Activated CD4-positive, alpha-beta T cell treated with anti-CD3 and anti-CD28 coated beads, Interleukin-2, amount 10 ng/mL, durations not matched to agents 24 days and 14 days (primary cell): Measurements from ENCODE around the gene ASPDH. TPM values are rescaled to one million over a fixed set of nuclear protein-coding genes. Genes with fewer than 3 reads are reported as not detected.

ENCODE experiments used
- DNase-seq: peaks from one replicate; pipeline ENCODE4 v3.0.0; 2022
- H3K27ac Mint-ChIP-seq: one replicate; pipeline ENCODE4 v1.8.0; 2022; ENCODE audit warnings: mild to moderate bottlenecking, mixed read lengths
- H3K27me3 Mint-ChIP-seq: one replicate; pipeline ENCODE4 v1.8.0; 2022; ENCODE audit warnings: mixed read lengths
- H3K36me3 Mint-ChIP-seq: one replicate; pipeline ENCODE4 v1.8.0; 2022; ENCODE audit warnings: low read depth, mild to moderate bottlenecking, mixed read lengths
- H3K4me1 Mint-ChIP-seq: one replicate; pipeline ENCODE4 v1.8.0; 2021; ENCODE audit warnings: mixed read lengths
- H3K4me3 Mint-ChIP-seq: one replicate; pipeline ENCODE4 v1.8.0; 2022; ENCODE audit warnings: mild to moderate bottlenecking, moderate library complexity, mixed read lengths
- H3K9me3 Mint-ChIP-seq: one replicate; pipeline ENCODE4 v1.8.0; 2021; ENCODE audit warnings: mixed read lengths
- intact Hi-C: fragments of 100-400 bp; cut with micrococcal nuclease; formaldehyde crosslinking; loops from one replicate; pipeline ENCODE4 v1.15.1; 2023
- total RNA-seq: library from RNA; stranded (reverse); gene quantifications from 2 replicates; pipeline ENCODE4 v1.2.3, GENCODE V29; 2022

ASPDH gene
- total RNA-seq, 1 donor from 2014 or later = not detected

- Mint-ChIP-seq H3K27me3 (no peaks in the 10 kb centered on the region), H3K4me1 (no peaks in the 10 kb centered on the region), H3K36me3 (peaks cover 4% of the 10 kb centered on the region), H3K4me3 (no peak overlapping the region), H3K9me3 (no peaks in the 10 kb centered on the region), H3K27ac (no peak overlapping the region)
- DNase-seq = no peak
- intact Hi-C loops = no loop called here
These were observed 11.9 kb downstream of the ASPDH start for GRCh38 chr19:50501568-50502475.

DNA sequence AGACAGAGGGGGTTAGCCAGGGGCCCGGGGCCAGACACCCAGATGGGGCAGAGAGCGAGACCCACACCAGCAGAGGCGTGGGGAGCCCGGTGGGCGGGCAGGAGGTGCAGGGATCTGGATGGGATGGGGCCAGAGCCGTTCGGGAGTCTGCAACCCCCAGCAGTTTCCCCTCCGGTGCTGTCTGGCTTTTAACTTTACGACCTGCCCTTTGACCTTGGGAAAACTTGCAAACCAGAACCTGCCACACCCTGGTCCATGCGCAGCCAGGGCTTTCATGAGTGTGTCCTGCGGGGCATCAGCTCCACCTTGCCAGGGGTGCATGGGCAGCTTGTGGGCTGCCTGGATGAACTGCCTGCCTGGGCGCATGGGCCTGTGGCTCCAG lies 12.5 kb downstream of the ASPDH start:
- intact Hi-C loops = no loop called here
- no peaks in the 10 kb centered on the region for H3K9me3 Mint-ChIP-seq

GRCh38 chr19:50500753-50501151 lies 13.0 kb downstream of the ASPDH start:
- DNase-seq = peak; percentile 54
- no peaks in the 10 kb centered on the region for H3K4me1 Mint-ChIP-seq
- H3K9me3 Mint-ChIP-seq = no peaks in the 10 kb centered on the region
- no peaks in the 10 kb centered on the region for H3K27me3 Mint-ChIP-seq
- H3K4me3 Mint-ChIP-seq = no peak overlapping the region
- H3K27ac Mint-ChIP-seq = no peak overlapping the region
- peaks cover 4% of the 10 kb centered on the region for H3K36me3 Mint-ChIP-seq
- intact Hi-C loops = no loop called here

More for the DNA sequence above, 12.5 kb downstream of the ASPDH start:
- Mint-ChIP-seq H3K4me1 (no peaks in the 10 kb centered on the region), H3K27ac (no peak overlapping the region), H3K36me3 (peaks cover 4% of the 10 kb centered on the region), H3K27me3 (no peaks in the 10 kb centered on the region), H3K4me3 (no peak overlapping the region)
- DNase-seq = peak; percentile 57

DNA sequence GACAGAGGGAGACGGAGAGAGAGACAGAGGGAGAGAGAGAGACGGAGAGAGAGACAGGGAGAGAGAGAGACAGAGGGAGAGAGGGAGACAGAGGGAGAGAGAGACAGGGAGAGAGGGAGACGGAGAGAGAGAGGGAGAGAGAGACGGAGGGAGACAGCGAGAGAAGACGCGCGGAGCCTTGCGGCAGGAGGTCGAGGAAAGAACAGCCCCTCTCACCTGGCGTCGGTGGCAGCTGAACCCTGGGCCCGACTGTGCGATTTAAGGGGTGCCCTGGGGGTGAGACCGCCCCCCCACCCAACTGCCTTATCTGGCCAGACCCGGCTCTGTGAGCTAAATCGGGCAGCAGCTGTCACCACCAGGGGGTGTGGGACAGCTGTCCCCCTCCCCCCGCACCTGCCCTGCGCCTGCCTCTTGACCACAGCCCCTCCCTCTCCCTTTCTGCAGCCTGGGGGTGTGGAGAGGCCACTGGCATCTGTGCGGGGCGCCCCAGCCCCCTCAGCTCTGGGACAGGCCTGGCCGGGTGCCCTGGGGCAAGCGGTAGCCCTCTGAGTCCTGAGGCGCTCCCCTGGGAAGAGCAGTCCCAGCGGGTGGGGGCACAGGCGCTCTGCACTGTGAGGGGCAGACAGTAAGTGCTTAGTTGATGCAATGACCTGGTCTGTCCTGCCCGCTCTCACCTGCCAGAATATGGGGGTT lies 13.5 kb downstream of the ASPDH start:
- peaks cover 2% of the 10 kb centered on the region for H3K36me3 Mint-ChIP-seq
- no peak overlapping the region for H3K27ac Mint-ChIP-seq
- H3K4me3 Mint-ChIP-seq = no peak overlapping the region
- intact Hi-C loops = no loop called here
- H3K9me3 Mint-ChIP-seq = no peaks in the 10 kb centered on the region
- DNase-seq = peak; percentile 61
- H3K27me3 Mint-ChIP-seq = no peaks in the 10 kb centered on the region
- no peaks in the 10 kb centered on the region for H3K4me1 Mint-ChIP-seq

DNA sequence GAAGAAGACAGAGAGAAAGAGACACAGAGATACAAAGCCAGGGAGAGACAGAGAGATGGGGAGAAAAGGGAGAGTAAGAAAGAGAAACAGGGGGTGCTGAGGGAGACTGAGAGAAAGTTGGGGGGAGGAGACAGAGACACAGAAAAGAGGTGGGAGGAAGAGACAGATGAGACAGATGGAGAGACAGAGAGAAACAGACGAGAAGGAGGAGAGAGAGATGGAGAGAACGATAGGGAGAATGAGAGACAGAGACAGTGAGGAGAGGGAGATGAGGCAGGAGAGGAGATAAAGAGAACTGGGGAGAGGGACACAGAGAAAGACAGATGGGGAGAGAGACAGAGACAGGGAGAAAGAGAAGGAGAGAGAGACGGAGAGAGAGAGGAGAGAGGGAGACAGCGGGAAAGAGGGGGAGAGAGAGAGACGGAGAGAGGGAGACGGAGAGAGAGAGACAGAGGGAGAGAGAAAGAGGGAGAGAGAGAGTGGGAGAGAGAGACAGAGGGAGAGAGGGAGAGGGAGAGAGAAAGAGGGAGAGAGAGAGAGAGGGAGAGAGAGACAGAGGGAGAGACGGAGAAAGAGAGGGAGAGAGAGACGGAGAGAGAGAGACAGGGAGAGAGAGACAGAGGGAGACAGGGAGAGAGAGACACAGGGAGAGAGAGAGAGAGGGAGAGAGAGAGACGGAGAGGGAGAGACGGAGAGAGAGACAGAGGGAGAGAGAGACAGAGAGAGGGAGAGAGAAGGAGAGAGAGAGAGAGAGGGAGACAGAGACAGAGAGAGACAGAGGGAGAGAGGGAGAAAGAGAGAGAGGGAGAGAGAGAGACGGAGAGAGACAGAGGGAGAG lies 15.3 kb downstream of the ASPDH start:
- no peaks in the 10 kb centered on the region for H3K4me1 Mint-ChIP-seq
- no peaks in the 10 kb centered on the region for H3K36me3 Mint-ChIP-seq
- no peak overlapping the region for H3K4me3 Mint-ChIP-seq
- intact Hi-C loops = no loop called here
- H3K27me3 Mint-ChIP-seq = no peaks in the 10 kb centered on the region
- no peak overlapping the region for H3K27ac Mint-ChIP-seq
- H3K9me3 Mint-ChIP-seq = no peaks in the 10 kb centered on the region
- no peak for DNase-seq

DNA sequence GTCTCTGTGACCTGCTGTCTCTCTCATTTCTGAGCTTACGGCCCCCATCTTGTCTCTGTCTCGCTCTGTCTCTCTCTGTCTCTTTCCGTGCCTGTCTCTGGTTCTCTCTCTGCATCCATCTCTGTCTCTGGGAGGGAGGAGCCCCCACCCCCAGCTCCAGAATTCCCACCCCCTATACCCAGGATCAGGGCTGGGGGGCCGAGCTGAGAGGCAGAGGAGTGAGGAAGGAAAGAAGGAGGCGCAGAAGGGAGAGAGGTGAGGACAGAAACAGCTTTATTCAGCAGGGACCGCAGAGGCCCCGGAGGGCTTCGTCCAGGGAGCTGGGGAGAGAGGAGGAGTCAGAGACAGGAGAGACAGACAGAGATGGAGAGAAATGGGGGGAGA lies 16.7 kb downstream of the ASPDH start:
- Mint-ChIP-seq H3K4me1 (peaks cover 5% of the 10 kb centered on the region), H3K4me3 (no peak overlapping the region), H3K36me3 (no peaks in the 10 kb centered on the region), H3K27me3 (peaks cover 3% of the 10 kb centered on the region), H3K9me3 (no peaks in the 10 kb centered on the region), H3K27ac (no peak overlapping the region)
- intact Hi-C loops = no loop called here
- no peak for DNase-seq

GRCh38 chr19:50496189-50497021 lies 17.3 kb downstream of the ASPDH start:
- no peak for DNase-seq
- H3K4me1 Mint-ChIP-seq = peaks cover 11% of the 10 kb centered on the region
- no peaks in the 10 kb centered on the region for H3K9me3 Mint-ChIP-seq

GRCh38 chr19:50495020-50495531 lies 18.6 kb downstream of the ASPDH start:
- Mint-ChIP-seq H3K4me3 (no peak overlapping the region), H3K4me1 (peaks cover 15% of the 10 kb centered on the region), H3K36me3 (peaks cover 2% of the 10 kb centered on the region), H3K9me3 (no peaks in the 10 kb centered on the region), H3K27me3 (peaks cover 10% of the 10 kb centered on the region), H3K27ac (no peak overlapping the region)
- intact Hi-C loops = no loop called here
- no peak for DNase-seq

More at GRCh38 chr19:50496189-50497021, 17.3 kb downstream of the ASPDH start:
- intact Hi-C loops = no loop called here
- no peak overlapping the region for H3K4me3 Mint-ChIP-seq
- peaks cover 2% of the 10 kb centered on the region for H3K36me3 Mint-ChIP-seq
- H3K27me3 Mint-ChIP-seq = peaks cover 9% of the 10 kb centered on the region
- H3K27ac Mint-ChIP-seq = no peak overlapping the region

- intact Hi-C loops = no loop called here
- Mint-ChIP-seq H3K36me3 (peaks cover 6% of the 10 kb centered on the region), H3K4me3 (no peak overlapping the region), H3K4me1 (peaks cover 15% of the 10 kb centered on the region), H3K9me3 (no peaks in the 10 kb centered on the region), H3K27me3 (peaks cover 10% of the 10 kb centered on the region), H3K27ac (no peak overlapping the region)
- no peak for DNase-seq
These were observed 19.3 kb downstream of the ASPDH start for GRCh38 chr19:50494186-50495019.

DNA sequence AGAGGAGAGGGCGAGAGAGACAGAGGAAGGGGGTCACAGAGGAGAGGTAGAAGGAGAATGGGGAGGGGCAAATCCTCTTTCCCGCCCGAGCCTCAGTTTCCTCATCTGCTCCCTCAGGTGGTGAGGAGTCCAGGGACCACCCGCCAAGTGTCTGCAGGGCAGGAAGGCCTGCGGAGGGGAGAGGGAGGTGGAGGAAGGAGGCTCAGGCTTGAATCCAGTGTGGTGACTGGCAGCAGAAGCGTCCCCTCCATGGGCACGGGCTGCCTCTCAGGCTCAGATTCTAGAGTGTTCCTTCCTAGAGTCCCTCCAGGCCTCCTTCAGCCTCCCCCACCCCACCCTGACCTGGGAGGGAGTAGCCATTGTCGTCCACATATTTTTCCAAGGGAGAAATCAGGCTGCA lies 20.5 kb downstream of the ASPDH start:
- Mint-ChIP-seq H3K36me3 (peaks cover 6% of the 10 kb centered on the region), H3K27ac (no peak overlapping the region), H3K4me3 (no peak overlapping the region), H3K4me1 (peaks cover 15% of the 10 kb centered on the region), H3K9me3 (no peaks in the 10 kb centered on the region), H3K27me3 (peaks cover 10% of the 10 kb centered on the region)
- intact Hi-C loops = no loop called here
- DNase-seq = no peak

- Mint-ChIP-seq H3K4me1 (peaks cover 17% of the 10 kb centered on the region), H3K4me3 (peak overlapping the region; percentile 42), H3K9me3 (no peaks in the 10 kb centered on the region), H3K27ac (peak overlapping the region; percentile 44), H3K27me3 (peaks cover 10% of the 10 kb centered on the region), H3K36me3 (peaks cover 6% of the 10 kb centered on the region)
- intact Hi-C loops = no loop called here
- no peak for DNase-seq
These were observed 21.2 kb downstream of the ASPDH start for GRCh38 chr19:50492303-50493052.

DNA sequence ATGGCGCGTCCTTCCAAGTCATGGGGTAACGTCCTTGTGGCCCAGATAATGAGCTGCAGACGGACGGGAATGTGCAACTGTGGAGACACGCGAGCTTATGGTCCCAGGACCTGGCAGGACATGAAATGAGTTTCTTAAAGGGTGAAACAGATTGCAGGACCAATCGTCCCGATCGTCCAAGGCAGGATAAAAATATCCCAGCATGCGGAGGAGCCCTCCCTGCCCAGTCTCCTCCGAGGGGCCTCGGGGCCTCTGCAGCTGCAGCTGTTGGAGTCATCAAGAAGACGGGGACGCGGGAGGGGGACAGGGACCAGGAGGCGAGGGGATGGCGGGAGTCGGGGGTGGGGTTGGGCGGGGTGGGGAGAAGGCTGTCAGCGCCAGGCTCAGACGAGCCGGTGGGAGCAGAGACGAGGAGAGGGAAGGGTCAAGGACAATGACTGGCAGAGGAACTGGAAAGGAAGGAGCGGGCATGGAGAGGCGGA lies 22.7 kb downstream of the ASPDH start:
- peaks cover 17% of the 10 kb centered on the region for H3K4me1 Mint-ChIP-seq
- intact Hi-C loops = no loop called here
- peaks cover 11% of the 10 kb centered on the region for H3K36me3 Mint-ChIP-seq
- DNase-seq = no peak
- H3K27me3 Mint-ChIP-seq = peaks cover 10% of the 10 kb centered on the region
- H3K9me3 Mint-ChIP-seq = no peaks in the 10 kb centered on the region
- no peak overlapping the region for H3K4me3 Mint-ChIP-seq
- H3K27ac Mint-ChIP-seq = no peak overlapping the region
